GM12878 (cell line): ENCODE data around the gene LGMN. TPM values are rescaled to one million over a fixed set of nuclear protein-coding genes. Genes with fewer than 3 reads are reported as not detected.

ENCODE experiments used
- ATAC-seq: fragments of 200-7000 bp; cut with Tn5 transposase; 3 replicates; pipeline ENCODE4 v1.9.1; 2020; ENCODE audit warnings: mild to moderate bottlenecking, moderate library complexity
- BruUV-seq: library from RNA; stranded (reverse); fragments of 400-500 nt; replicated peaks from 2 replicates; lab custom pipeline; 2021; lab: Mats Ljungman, UMichigan
- CTCF ChIA-PET: fragments of 300-600 bp; sonication (Branson Sonifier 250); formaldehyde crosslinking; extraction: SDS; loops from one replicate; lab custom pipeline; 2021; ENCODE audit warnings: inconsistent platforms; lab: Yijun Ruan, JAX
- POLR2A ChIA-PET: fragments of 350-600 bp; formaldehyde crosslinking; extraction: SDS; loops from one replicate; lab custom pipeline; 2021; ENCODE audit warnings: inconsistent platforms; lab: Charles Lee
- RAD21 ChIA-PET: fragments of 300-600 bp; sonication (Branson Sonifier 250); formaldehyde crosslinking; loops from one replicate; lab custom pipeline; 2023; ENCODE audit warnings: antibody characterized with exemption; ENCODE audit not compliant: unreplicated experiment; lab: Charles Lee
- SMC1A ChIA-PET: fragments of 300-600 bp; sonication (Branson Sonifier 250); formaldehyde crosslinking; loops from one replicate; lab custom pipeline; 2023; ENCODE audit not compliant: unreplicated experiment, uncharacterized antibody; lab: Charles Lee
- DNase-seq: peaks from one replicate; pipeline ENCODE4 v3.0.0-alpha.2; 2011; ENCODE audit warnings: low read depth, low spot score
- FAIRE-seq: peaks from 3 replicates; lab custom pipeline; 2011; peaks lifted over from hg19 to GRCh38; lab: Jason Lieb, UNC
- H2AFZ ChIP-seq: 2 replicates; pipeline ENCODE4 v1.6.0; 2011; ENCODE audit warnings: low read depth, low read length, control low read depth; ENCODE audit not compliant: control insufficient read depth
- H3K27ac ChIP-seq: 2 replicates; pipeline ENCODE4 v1.5.1; 2011; ENCODE audit warnings: control low read depth; ENCODE audit not compliant: control insufficient read depth, insufficient read depth
- H3K27me3 ChIP-seq, 2 experiments: replicated peaks in 1 of 2; 2 replicates each; pipeline versions ENCODE4 v1.6.0 to v1.6.1; 2011; ENCODE audit warnings: low read length in 1 of 2; ENCODE audit not compliant: control insufficient read depth in 2 of 2, insufficient read depth in 2 of 2
- H3K36me3 ChIP-seq, 2 experiments: 2 replicates each; pipeline ENCODE4 v1.5.1; 2011; ENCODE audit warnings: low read length in 1 of 2; ENCODE audit not compliant: control insufficient read depth in 2 of 2, insufficient read depth in 2 of 2
- H3K4me1 ChIP-seq: 2 replicates; pipeline ENCODE4 v1.6.1; 2011; ENCODE audit warnings: mild to moderate bottlenecking, low read length, moderate library complexity, mixed read lengths; ENCODE audit not compliant: control insufficient read depth, insufficient read depth
- H3K4me2 ChIP-seq: 2 replicates; pipeline ENCODE4 v1.6.0; 2011; ENCODE audit warnings: control low read depth; ENCODE audit not compliant: control insufficient read depth, insufficient read depth
- H3K4me3 ChIP-seq: fragments of 200-600 bp; sonication (generic); 2 replicates; pipeline ENCODE4 v1.5.1; 2016
- H3K79me2 ChIP-seq: 2 replicates; pipeline ENCODE4 v1.6.0; 2011; ENCODE audit warnings: low read length; ENCODE audit not compliant: control insufficient read depth, insufficient read depth
- H3K9ac ChIP-seq: 2 replicates; pipeline ENCODE4 v1.8.0; 2011; ENCODE audit warnings: low read length, control low read depth, mixed read lengths; ENCODE audit not compliant: control insufficient read depth, insufficient read depth
- H3K9me3 ChIP-seq: replicated peaks from 3 replicates; pipeline ENCODE4 v1.5.1; 2011; ENCODE audit warnings: mild to moderate bottlenecking, low read length; ENCODE audit not compliant: control insufficient read depth, insufficient read depth
- H4K20me1 ChIP-seq: 2 replicates; pipeline ENCODE4 v1.6.0; 2011; ENCODE audit not compliant: control insufficient read depth, insufficient read depth
- BCL11A ChIP-seq: IDR thresholded peaks from 2 replicates; pipeline ENCODE4 v1.6.1; 2011; ENCODE audit warnings: low read depth, low read length
- CUX1 ChIP-seq: IDR thresholded peaks from 2 replicates; pipeline ENCODE4 v1.6.1; 2012; ENCODE audit warnings: improper control_type of control experiment, low read depth, low read length; ENCODE audit not compliant: insufficient replicate concordance
- E4F1 ChIP-seq: fragments of 450-650 bp; IDR thresholded peaks from 2 replicates; pipeline ENCODE4 v1.6.1; 2018; ENCODE audit warnings: borderline replicate concordance, mild to moderate bottlenecking; ENCODE audit not compliant: partially characterized antibody
- GABPA ChIP-seq: IDR thresholded peaks from 2 replicates; pipeline ENCODE4 v1.6.1; 2014; ENCODE audit warnings: antibody characterized with exemption, low read depth, mild to moderate bottlenecking, inconsistent platforms
- IKZF2 ChIP-seq, 2 experiments: fragments of 450-650 bp; IDR thresholded peaks; 2 replicates each; pipeline ENCODE4 v1.6.1; 2017; ENCODE audit warnings: mild to moderate bottlenecking in 2 of 2, moderate library complexity in 2 of 2
- MEF2A ChIP-seq: IDR thresholded peaks from 2 replicates; pipeline ENCODE4 v1.6.1; 2011; ENCODE audit warnings: low read depth, mild to moderate bottlenecking, low read length, moderate library complexity; ENCODE audit not compliant: insufficient read depth
- PBX3 ChIP-seq: IDR thresholded peaks from 2 replicates; pipeline ENCODE4 v1.6.1; 2011; ENCODE audit warnings: mild to moderate bottlenecking, low read depth, low read length, moderate library complexity; ENCODE audit not compliant: insufficient replicate concordance
- PML ChIP-seq: IDR thresholded peaks from 2 replicates; pipeline ENCODE4 v1.6.1; 2012; ENCODE audit warnings: low read length, inconsistent platforms
- POLR2AphosphoS5 ChIP-seq: IDR thresholded peaks from 2 replicates; pipeline ENCODE4 v1.6.1; 2011; ENCODE audit warnings: mild to moderate bottlenecking, low read length, inconsistent platforms
- RELA ChIP-seq: fragments of 450-650 bp; IDR thresholded peaks from 2 replicates; pipeline ENCODE4 v1.8.0; 2014; ENCODE audit warnings: borderline replicate concordance; ENCODE audit not compliant: partially characterized antibody
- SMARCA5 ChIP-seq: fragments of 450-650 bp; IDR thresholded peaks from 2 replicates; pipeline ENCODE4 v1.6.1; 2017; ENCODE audit warnings: mild to moderate bottlenecking
- SRF ChIP-seq, 2 experiments: IDR thresholded peaks; 2 replicates each; pipeline ENCODE4 v1.6.1; 2011; ENCODE audit warnings: low read depth in 2 of 2, low read length in 2 of 2, mild to moderate bottlenecking in 1 of 2, moderate library complexity in 1 of 2
- WGBS: methylation state at CpG from one replicate; pipeline ENCODE4 v1.1.6; 2016; ENCODE audit warnings: low lambda C conversion rate; ENCODE audit not compliant: insufficient replicate concordance, insufficient coverage; ENCODE audit errors: missing lambda C conversion rate; 5-methylcytosine and 5-hydroxymethylcytosine counted together
- in situ Hi-C: fragments of 300-500 bp; cut with MboI; formaldehyde crosslinking; loops from 9 replicates; pipeline ENCODE4 v1.14.3; 2018; ENCODE audit warnings: mixed read lengths
- intact Hi-C: fragments of 100-400 bp; cut with micrococcal nuclease; formaldehyde crosslinking; loops from one replicate; pipeline ENCODE4 v1.14.2; 2022; ENCODE audit not compliant: unreplicated experiment
- polyA plus RNA-seq, 11 experiments: library from polyadenylated mRNA; depleted of rRNA in 4 of 11; unstranded in 6 of 11; stranded (reverse) in 5 of 11; fragments of >200 nt; fragmentation: Nextera tagmentation in 4 of 11; fragmentation: Illumina TruSeq in 1 of 11; extraction: Ambion mirVana in 4 of 11; extraction: Trizol in 1 of 11; gene quantifications; 1 replicate in 1 of 11; 2 replicates in 10 of 11; pipeline versions ENCODE4 v1.2.1 to v1.2.3, GENCODE V29; 2011 to 2016; ENCODE audit warnings: inconsistent platforms in 2 of 11, missing spikeins in 2 of 11, low read depth in 1 of 11
- total RNA-seq, 4 experiments: library from RNA; depleted of rRNA in 3 of 4; stranded (reverse); fragments of >200 nt in 3 of 4; fragmentation: Illumina TruSeq in 1 of 4; extraction: Trizol in 1 of 4; gene quantifications; 2 replicates each; pipeline versions ENCODE4 v1.2.1 to v1.2.3, GENCODE V29; 2013 to 2021

LGMN gene
- total and polyA plus RNA-seq, 10 of the 15 experiments (the other 5 are each of a cell fraction or from before 2014, with no cell fraction given) = 0.71 to 192 (median 3.9) TPM

- TF ChIP-seq E4F1 (no peak), BCL11A (no peak), RELA (no peak), MEF2A (no peak), IKZF2 (IDR thresholded peaks at IDR 0.05) (no peak), GABPA (no peak), PML (no peak), SMARCA5 (no peak; the same call in 1 of the 2 replicates), POLR2AphosphoS5 (no peak)
Measured at GRCh38 chr14:92704821-92705220, 43.6 kb downstream of the LGMN start (continued).

- intact Hi-C loops = loop anchor here (5.0 kb wide), 1 partner anchor 43 kb away; the partner anchor contains the start of gene LGMN
- Histone ChIP-seq H3K9ac (0 out of 2 replicates have a peak overlapping the region, but pooled peaks have one; percentile 1), H3K4me1 (peaks cover 26% of the 10 kb centered on the region), H3K79me2 (no peaks in the 10 kb centered on the region), H3K4me3 (0 out of 2 replicates have a peak overlapping the region, but pooled peaks have one; percentile 2), H4K20me1 (no peaks in the 10 kb centered on the region), H3K4me2 (peak overlapping the region; percentile 58), H3K36me3 (peaks cover 0 to 6% of the 10 kb centered on the region in 2 experiments; a peak in 1 of 4 replicates), H3K27me3 (no peaks in the 10 kb centered on the region), H3K27ac (peak overlapping the region; percentile 29; the same call in 1 of the 2 replicates), H3K9me3 (no peaks in the 10 kb centered on the region), H2AFZ (no peak overlapping the region)
- RAD21 ChIA-PET = interaction anchor here (0.7 to 1.9 kb wide), 6 partner anchors 26 to 115 kb away, joined by 3 to 10 read pairs (median 4); no protein-coding TSS in a partner anchor
- FAIRE-seq = peak; percentile 97
- CTCF ChIA-PET = interaction anchor here (0.6 to 1.7 kb wide), 9 partner anchors 9 to 664 kb away, joined by 3 to 7 read pairs (median 4); no protein-coding TSS in a partner anchor
- POLR2A ChIA-PET = interaction anchor here (0.8 to 1.8 kb wide), 6 partner anchors 27 to 127 kb away, joined by 3 to 7 read pairs (median 4); partner anchors contain the start of gene LGMN
- WGBS = 6% methylated on average over 23 of the region's 23 CpGs
- in situ Hi-C loops = no loop called here
- DNase-seq = peak; percentile 92
- SMC1A ChIA-PET = interaction anchor here (0.6 to 2.4 kb wide), 19 partner anchors 9 to 585 kb away, joined by 3 to 10 read pairs (median 4); no protein-coding TSS in a partner anchor
- peak; percentile 97 for ATAC-seq
- TSS peak; percentile 61 for BruUV-seq
- TF ChIP-seq PBX3 = peak; percentile 82
- TF ChIP-seq CUX1 = peak; percentile 41
- TF ChIP-seq SRF (IDR thresholded peaks at IDR 0.05; ENCODE audit: low read depth in 2 of 2, low read length in 2 of 2) = 0 out of 4 replicates have a peak, but pooled peaks of 1 of the 2 experiments have one; percentile 30
Measured at GRCh38 chr14:92704036-92704804, 44.2 kb downstream of the LGMN start.
